NCI-H2107 treated with DMSO at 0.1 percent for 48 hours (cell line): Measurements from ENCODE around the gene UBALD1.

Experiments used
- DNase-seq: peaks from one replicate; lab custom pipeline; 2025; ENCODE audit not compliant: unreplicated experiment; lab: John Stamatoyannopoulos, UW

UBALD1 gene

GRCh38 chr16:4561596-4561995, 53.1 kb downstream of the UBALD1 start:
- no peak for DNase-seq
